ENCODE data around the gene GNMT.
"Not testable (repeated sequence)": the region's sequence is repeated elsewhere in the genome, so short reads cannot be mapped to it uniquely, and the experiment has no call there.

GNMT gene

DNA sequence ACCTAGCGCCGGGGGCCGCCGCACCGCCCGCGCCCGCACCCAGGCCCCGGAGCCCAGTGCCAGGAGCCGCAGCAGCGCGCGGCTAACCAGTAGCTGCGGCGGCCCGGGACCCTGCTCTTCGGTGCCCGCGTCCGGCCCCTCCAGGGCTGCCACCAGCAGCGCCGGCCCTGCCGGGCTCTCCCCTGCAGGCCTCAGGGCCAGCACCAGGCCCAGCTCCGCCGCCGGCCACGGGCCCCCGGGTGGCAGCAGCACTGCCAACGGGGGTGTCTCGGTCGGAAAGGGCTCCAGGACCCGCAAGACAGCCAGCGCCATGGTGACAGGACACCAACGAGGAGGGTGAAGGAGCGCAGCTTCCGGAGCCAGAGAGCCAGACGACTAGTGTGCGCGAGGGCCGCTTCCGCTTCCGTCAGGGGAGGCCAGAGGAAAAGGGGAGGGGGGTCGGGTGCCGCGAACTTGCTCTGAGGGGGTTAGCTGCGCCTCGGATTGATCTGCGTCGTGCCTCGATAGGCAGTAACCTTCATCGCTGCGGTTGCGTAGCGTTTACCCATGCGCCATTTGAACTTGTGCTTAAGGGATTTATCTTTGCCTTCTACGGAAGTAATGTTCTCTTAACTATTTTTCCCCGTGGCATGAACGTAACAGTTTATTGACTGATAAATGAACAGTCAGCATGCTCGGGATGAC lies 18.4 kb downstream of the GNMT start, which contains the start of gene PEX6:
TSS of gene PEX6 (minus strand) at position 343 of the 684 bp plus-strand sequence. CDS start at position 312, 31 bp downstream.
- FAIRE-seq, result no peak

- no peak for FAIRE-seq
Observed at GRCh38 chr6:42979523-42980177, 19.1 kb downstream of the GNMT start.

DNA sequence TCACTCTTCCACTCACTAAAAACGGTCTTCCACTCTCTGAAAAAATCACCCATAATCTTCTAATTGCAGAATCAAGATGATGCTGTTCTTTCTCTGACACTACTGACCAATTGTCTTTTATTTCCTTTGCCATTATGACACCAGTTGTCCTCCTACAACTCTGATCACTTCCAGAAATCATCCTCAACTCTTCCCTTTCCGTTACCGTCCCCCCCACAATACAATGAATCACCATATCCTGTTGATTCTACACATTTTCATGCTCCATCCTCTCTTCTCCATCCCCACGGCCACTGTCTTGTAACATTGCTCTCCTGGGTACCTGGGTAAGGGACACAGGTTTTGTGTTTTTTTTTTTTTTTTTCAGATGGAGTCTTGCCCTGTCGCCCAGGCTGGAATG lies 21.3 kb downstream of the GNMT start:
- no peak for FAIRE-seq

- FAIRE-seq, result peak; percentile 97
Observed at GRCh38 chr6:42984001-42984923, 23.7 kb downstream of the GNMT start, which contains the start of gene PPP2R5D. TSS of gene PPP2R5D (plus strand) at chr6:42984570. CDS start at chr6:42984678, 108 bp downstream.

- no peak for FAIRE-seq
Observed at GRCh38 chr6:42984924-42985475, 24.4 kb downstream of the GNMT start.

GRCh38 chr6:42987533-42988451 lies 27.2 kb downstream of the GNMT start:
- no peak for FAIRE-seq

DNA sequence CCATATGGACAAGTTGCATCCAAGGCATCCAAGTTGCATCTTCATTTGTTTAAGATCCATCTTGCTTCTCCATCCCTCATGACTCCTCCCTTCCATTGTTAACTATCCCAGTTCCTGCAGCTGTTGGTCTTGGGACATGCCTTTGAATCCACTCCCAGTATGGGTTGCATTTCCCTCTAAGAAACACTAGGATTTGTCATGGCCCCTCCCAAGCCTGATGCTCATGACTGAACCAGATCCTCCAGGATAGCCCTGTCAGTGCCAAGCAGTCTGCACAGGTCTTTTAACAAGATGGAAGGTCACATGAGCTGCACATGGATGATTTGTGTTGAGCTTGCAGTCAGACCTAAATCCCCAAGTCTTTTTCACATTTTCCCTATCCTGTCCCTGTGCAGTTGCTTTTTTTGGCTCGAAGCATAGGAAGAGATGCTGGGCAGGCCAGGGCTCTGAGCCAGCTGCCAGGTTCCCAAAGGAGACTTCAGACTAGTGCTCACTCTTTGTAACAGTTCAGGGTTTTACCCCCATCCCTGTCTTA lies 28.0 kb downstream of the GNMT start:
- no peak for FAIRE-seq

- no peak for FAIRE-seq
Observed at GRCh38 chr6:42989923-42990322, 29.4 kb downstream of the GNMT start.

DNA sequence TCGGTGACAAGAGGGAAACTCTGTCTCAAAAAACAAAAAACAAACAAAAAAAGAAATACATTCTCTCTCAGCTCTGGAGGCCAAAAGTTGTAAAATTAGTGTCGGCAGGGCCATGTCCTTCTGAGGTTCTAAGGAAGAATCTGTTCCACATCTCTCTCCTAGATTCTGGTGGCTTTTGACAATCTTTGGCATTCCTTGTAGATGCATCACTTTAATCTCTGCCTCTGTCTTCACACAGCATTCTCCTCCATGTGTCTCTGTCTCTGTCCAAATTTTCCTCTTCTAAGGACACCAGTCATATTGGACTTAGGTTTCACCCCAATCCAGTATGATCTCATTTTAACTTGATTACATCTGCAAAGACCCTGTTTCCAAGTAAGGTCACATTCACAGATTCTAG lies 32.9 kb downstream of the GNMT start:
- no peak for FAIRE-seq

DNA sequence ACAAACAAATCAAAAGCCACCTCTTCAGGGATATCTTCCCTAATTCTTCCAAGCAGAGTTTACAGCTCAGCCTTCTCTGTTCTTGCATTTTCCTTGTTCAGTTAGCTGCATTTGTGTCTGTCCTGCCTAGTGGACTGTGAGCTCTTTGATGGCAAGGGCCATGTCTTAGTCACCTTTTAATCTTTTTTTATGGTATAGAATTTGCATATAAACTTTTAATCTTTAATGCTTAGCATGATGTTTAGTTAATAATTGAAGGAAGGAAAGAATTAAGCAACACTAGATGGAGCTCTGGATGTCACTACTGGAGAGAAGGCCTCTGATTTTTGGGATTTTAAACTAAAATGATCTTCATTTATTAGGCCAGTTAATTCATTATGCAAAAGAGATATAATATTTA lies 36.0 kb downstream of the GNMT start:
- peak; percentile 76 for FAIRE-seq

DNA sequence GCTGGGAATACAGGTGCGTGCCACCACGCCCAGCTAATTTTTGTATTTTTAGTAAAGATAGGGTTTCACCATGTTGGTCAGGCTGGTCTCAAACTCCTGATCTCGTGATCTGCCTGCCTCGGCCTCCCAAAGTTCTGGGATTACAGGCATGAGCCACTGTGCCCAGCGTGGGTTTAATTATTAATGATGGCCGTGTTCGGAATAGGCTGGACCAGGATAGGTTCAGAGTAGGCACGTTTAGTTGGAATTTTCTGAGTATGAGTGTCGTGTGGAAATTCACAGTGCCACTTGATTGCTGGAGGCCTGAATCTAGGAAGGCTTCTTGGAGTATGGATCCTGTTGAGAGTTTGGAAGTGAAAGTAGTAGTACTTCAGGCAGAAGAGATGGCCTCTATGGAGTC lies 37.7 kb downstream of the GNMT start:
- not testable (repeated sequence) for FAIRE-seq

DNA sequence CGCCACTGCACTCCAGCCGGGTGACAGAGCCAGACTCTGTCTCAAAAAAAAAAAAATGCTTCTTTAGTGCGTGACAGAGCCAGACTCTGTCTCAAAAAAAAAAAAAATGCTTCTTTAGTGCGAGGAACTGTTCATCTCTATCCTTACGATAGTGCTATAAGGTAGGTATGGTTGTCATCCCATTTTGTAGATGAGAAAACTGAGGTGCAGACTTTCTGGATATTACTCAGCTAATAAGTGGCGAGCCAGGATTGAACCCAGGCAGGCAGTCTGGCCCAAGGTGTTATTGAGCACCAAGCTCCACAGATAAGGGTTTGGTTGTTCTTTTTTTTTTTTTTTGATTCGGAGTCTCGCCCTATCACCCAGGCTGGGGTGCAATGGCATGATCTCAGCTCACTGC lies 41.3 kb downstream of the GNMT start:
- no peak for FAIRE-seq

- FAIRE-seq, result no peak
Observed at GRCh38 chr6:43005844-43006243, 45.3 kb downstream of the GNMT start.

DNA sequence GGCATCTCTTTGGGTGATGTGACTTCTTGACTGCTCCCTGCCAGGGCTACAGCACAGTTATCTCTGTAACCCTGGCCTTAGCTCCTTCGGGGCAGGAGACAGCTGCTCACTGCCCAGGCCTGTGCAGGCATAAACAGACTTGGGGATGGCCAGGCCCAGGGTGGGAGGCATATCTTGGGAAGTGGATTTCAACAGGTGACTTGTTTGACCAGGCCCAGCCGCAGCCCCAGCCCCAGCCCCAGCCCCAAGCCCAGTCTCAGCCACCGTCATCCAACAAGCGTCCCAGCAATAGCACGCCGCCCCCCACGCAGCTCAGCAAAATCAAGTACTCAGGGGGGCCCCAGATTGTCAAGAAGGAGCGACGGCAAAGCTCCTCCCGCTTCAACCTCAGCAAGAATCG lies 45.7 kb downstream of the GNMT start:
- FAIRE-seq, result no peak

GRCh38 chr6:43007126-43007525 lies 46.6 kb downstream of the GNMT start:
- no peak for FAIRE-seq

- no peak for FAIRE-seq
Observed at GRCh38 chr6:43009124-43009523, 48.6 kb downstream of the GNMT start.

- FAIRE-seq, result no peak
Observed at GRCh38 chr6:43011207-43011606, 50.7 kb downstream of the GNMT start.

DNA sequence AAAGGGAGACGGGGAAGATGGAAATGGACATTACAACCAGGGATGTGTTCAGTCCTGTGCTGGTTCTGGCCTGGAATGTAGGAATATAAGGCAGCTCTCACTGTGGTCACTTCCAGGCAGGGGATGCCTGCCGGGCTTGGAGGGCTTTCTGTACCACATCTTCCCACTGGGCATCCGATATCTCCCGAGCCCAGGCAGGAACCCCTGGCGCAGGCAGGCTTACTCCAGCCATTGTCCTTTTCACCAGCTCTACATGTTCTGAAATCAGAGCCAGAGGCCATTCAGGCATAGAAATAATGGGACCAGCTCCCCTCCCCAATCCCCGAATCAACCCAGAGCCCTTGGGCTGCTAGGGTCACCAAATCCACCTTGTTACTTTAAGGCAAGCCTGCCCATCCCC lies 51.8 kb downstream of the GNMT start:
- no peak for FAIRE-seq

DNA sequence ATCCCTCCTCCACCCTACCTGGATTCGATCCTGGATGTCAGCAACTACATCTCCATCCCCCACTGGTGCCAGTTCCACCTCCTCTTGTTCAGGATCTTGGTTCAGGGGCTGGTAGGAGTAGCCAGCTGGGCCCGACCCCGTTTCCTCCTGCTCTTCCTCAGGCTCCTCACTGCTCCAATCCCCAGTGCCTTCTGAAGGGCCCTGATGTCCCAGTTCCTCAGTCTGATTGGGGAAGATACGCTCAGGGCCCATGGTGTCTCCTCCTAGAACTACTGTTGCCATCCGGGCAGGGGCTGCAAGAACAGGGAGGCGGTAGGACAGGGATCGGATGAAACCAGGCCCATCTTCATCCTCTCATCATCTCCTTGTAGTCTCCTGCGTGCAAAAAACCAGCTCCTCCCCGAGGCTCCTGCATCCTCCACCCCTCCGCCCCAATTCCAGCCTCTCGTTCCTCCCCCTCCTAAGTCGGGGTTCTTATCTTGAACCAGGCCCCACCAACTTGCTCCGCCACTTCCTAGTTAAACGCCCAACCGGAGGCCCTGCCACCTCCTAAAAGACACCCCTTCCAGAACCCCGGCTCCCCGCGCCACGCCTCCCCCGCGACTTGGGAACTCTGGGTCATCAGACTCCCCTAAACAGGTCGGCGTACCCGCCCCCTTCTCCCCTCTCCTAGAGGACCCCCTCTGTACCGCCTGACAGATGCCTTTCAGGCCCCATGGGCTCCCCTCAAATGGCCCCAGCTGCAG lies 52.7 kb downstream of the GNMT start:
- no peak for FAIRE-seq
